NT2/D1 (cell line): ENCODE measurements around the gene FKBP1B.
"Not testable (repeated sequence)": the region's sequence is repeated elsewhere in the genome, so short reads cannot be mapped to it uniquely, and the experiment has no call there.

ENCODE experiments used
- SUZ12 ChIP-seq: IDR thresholded peaks from 2 replicates; pipeline ENCODE4 v1.6.1; 2011; ENCODE audit not compliant: insufficient read length, insufficient read depth; ENCODE audit errors: extremely low read depth
- YY1 ChIP-seq: IDR thresholded peaks from 2 replicates; pipeline ENCODE4 v1.6.1; 2011; ENCODE audit not compliant: insufficient read length, insufficient read depth

DNA sequence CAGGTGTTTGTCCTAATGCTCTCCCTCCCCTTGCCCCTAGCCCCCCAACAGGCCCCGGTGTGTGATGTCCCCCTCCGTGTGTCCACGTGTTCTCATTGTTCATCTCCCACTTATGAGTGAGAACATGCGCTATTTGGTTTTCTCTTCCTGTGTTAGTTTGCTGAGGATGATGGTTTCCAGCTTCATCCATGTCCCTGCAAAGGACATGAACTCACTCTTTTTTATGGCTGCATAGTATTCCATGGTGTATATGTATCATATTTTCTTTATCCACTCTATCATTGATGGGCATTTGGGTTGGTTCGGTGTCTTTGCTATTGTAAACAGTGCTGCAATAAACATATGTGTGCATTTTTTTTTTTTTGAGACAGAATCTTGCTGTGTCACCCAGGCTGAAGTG is 43.7 kb downstream of the FKBP1B start:
- not testable (repeated sequence) for TF ChIP-seq YY1, SUZ12
